Osteocyte (in vitro differentiated cells): ENCODE measurements around the gene SLFN12L. TPM values are rescaled to one million over a fixed set of nuclear protein-coding genes. Genes with fewer than 3 reads are reported as not detected.

Experiments used
- DNase-seq: peaks from one replicate; pipeline ENCODE4 v3.0.0; 2021; ENCODE audit warnings: mixed read lengths; ENCODE audit not compliant: unreplicated experiment; ENCODE audit errors: extremely low spot score
- H3K27ac Mint-ChIP-seq: one replicate; pipeline ENCODE4 v1.8.0; 2021; ENCODE audit warnings: mild to moderate bottlenecking, mixed read lengths; ENCODE audit not compliant: unreplicated experiment
- H3K27me3 Mint-ChIP-seq: one replicate; pipeline ENCODE4 v1.8.0; 2021; ENCODE audit warnings: mixed read lengths; ENCODE audit not compliant: unreplicated experiment
- H3K36me3 Mint-ChIP-seq: one replicate; pipeline ENCODE4 v1.8.0; 2021; ENCODE audit warnings: mixed read lengths; ENCODE audit not compliant: unreplicated experiment
- H3K4me1 Mint-ChIP-seq: one replicate; pipeline ENCODE4 v1.8.0; 2021; ENCODE audit warnings: mixed read lengths; ENCODE audit not compliant: unreplicated experiment
- H3K4me3 Mint-ChIP-seq: one replicate; pipeline ENCODE4 v1.8.0; 2021; ENCODE audit warnings: mild to moderate bottlenecking, moderate library complexity, mixed read lengths; ENCODE audit not compliant: unreplicated experiment
- H3K9me3 Mint-ChIP-seq: one replicate; pipeline ENCODE4 v1.8.0; 2021; ENCODE audit warnings: mixed read lengths; ENCODE audit not compliant: unreplicated experiment
- long read RNA-seq: library from polyadenylated mRNA; unstranded; transcript quantifications from one replicate; pipeline ENCODE4 v2.0.0, GENCODE V29; 2021
- total RNA-seq: library from RNA; stranded (reverse); gene quantifications from 2 replicates; pipeline ENCODE4 v1.2.1, GENCODE V29; 2021
- TF ChIP-seq, protein P1 (sequence below): fragments of 200-600 bp; sonication (generic); IDR thresholded peaks from 2 replicates; pipeline ENCODE4 v1.5.0; 2021; ENCODE audit warnings: antibody characterized with exemption, mild to moderate bottlenecking, moderate library complexity

Gene SLFN12L
- not detected in 2 replicates for total RNA-seq
- long read RNA-seq: 0 reads

DNA sequence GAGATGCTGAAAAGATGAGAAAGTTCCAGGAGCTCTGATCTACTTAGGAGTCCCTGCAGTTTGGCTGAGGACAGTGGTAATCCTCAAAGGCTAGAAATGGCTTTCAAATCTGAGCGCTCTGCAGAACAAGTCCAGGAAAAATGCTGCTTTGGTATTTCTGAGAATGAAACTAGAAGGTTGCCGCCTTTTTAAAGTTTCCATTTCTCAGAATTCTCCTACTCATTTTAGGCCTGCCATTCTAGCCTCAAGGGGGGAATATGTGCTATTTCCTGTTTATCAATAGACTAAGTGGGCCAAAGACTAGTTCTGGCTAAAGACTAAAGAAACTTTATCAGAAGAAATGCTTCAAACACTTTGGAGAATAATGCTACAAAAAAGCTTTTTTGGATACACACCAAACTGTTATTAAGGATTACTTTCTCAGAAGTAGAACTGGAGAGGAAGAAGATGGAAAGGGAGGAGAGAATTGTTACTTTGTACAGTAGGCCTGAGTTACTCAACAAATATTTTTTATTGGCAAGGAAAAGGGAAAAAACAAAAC is at the start of gene SLFN12L:
SLFN12L (minus strand) TSS at position 78 of the 541 bp plus-strand sequence. CDS start 15,314 bp downstream, outside the sequence.
- no peaks in the 10 kb centered on the region for H3K36me3 Mint-ChIP-seq
- TF ChIP-seq, protein P1, sequence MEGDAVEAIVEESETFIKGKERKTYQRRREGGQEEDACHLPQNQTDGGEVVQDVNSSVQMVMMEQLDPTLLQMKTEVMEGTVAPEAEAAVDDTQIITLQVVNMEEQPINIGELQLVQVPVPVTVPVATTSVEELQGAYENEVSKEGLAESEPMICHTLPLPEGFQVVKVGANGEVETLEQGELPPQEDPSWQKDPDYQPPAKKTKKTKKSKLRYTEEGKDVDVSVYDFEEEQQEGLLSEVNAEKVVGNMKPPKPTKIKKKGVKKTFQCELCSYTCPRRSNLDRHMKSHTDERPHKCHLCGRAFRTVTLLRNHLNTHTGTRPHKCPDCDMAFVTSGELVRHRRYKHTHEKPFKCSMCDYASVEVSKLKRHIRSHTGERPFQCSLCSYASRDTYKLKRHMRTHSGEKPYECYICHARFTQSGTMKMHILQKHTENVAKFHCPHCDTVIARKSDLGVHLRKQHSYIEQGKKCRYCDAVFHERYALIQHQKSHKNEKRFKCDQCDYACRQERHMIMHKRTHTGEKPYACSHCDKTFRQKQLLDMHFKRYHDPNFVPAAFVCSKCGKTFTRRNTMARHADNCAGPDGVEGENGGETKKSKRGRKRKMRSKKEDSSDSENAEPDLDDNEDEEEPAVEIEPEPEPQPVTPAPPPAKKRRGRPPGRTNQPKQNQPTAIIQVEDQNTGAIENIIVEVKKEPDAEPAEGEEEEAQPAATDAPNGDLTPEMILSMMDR: no peak

DNA sequence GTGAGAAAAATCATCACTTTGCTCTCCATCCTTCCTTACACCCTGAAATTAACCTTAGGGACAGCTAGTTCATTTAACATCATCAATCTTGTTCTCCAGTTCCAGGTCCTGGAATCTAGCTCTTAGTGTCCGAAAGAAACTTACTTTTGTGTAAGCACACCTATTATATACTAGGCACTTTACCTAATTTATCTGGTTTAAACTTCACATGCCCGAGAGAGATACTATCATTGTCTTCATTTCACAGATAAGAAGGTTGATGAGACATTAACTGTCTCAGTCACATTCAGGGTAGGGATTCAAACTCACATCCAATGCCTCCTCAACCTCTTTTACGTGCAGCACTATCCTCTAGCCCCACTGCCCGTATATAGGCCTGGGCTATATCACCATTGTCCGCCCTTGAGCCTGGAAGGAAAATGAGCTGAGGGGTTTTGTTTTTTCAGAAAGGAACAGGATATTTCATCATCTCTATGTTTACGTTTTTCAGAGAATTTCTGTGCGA is 49.1 kb upstream of the SLFN12L start:
- H3K4me3 Mint-ChIP-seq: peak overlapping the region; percentile 97
- H3K9me3 Mint-ChIP-seq: no peaks in the 10 kb centered on the region
- H3K4me1 Mint-ChIP-seq: peaks cover 35% of the 10 kb centered on the region
- DNase-seq: no peak
- TF ChIP-seq, protein P1: no peak
- H3K36me3 Mint-ChIP-seq: no peaks in the 10 kb centered on the region
- H3K27ac Mint-ChIP-seq: peak overlapping the region; percentile 99
- H3K27me3 Mint-ChIP-seq: peaks cover 16% of the 10 kb centered on the region

More for the DNA sequence above, at the start of gene SLFN12L:
- DNase-seq: no peak
- Mint-ChIP-seq H3K27ac (no peak within 1 kb of the TSS), H3K4me3 (no peak within 1 kb of the TSS), H3K27me3 (peaks cover 7% of the 10 kb centered on the region), H3K9me3 (no peaks in the 10 kb centered on the region), H3K4me1 (peaks cover 16% of the 10 kb centered on the region)

DNA sequence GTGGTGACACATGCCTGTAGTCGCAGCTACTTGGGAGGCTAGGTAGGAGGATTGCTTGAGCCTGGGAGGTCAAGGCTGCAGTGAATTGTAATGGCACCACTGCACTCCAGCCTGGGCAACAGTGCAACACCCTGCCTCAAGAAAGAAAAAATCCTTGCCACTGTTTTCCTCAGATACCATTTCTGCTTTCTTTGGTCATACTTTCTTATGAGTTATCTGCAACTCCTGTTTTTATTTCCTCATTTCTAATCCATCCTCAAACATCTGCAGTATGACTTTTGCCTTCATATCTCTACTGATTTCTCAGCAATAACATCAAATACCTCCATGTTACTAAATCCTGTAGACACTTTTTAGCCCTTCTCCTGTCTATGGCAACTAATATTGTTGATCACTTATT is 46.6 kb upstream of the SLFN12L start:
- Mint-ChIP-seq H3K4me3 (no peak overlapping the region), H3K9me3 (no peaks in the 10 kb centered on the region), H3K36me3 (no peaks in the 10 kb centered on the region), H3K4me1 (peaks cover 27% of the 10 kb centered on the region), H3K27me3 (peaks cover 16% of the 10 kb centered on the region), H3K27ac (no peak overlapping the region)
- DNase-seq: no peak
- TF ChIP-seq, protein P1: no peak

DNA sequence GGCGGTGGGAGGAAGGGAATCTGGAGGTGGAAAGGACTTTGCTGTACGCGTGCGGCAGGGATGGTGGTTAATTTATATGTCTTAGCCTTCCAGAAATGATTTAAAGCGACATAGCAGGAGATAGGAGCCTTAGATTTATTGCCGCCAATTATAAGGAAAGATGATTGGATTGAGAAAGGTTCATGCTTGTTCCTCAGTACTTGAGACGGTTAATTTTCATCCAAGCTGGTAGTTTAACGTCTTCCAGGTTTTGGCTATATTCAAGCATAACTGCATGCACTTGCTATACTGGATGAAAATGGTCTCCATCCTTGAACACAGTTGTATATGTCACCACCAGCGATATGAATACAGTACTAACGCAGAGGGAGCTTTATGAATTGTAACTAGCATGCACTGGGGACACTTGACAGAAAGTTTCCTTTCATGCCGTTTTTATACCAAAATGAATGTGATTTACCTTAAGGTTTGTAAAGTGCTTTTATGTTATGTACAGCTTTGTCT is 41.5 kb upstream of the SLFN12L start:
- DNase-seq: no peak
- Mint-ChIP-seq H3K27ac (peak overlapping the region; percentile 99), H3K9me3 (no peaks in the 10 kb centered on the region), H3K4me1 (peaks cover 25% of the 10 kb centered on the region), H3K4me3 (peak overlapping the region; percentile 95), H3K36me3 (peaks cover 5% of the 10 kb centered on the region), H3K27me3 (peaks cover 7% of the 10 kb centered on the region)
- TF ChIP-seq, protein P1: no peak

DNA sequence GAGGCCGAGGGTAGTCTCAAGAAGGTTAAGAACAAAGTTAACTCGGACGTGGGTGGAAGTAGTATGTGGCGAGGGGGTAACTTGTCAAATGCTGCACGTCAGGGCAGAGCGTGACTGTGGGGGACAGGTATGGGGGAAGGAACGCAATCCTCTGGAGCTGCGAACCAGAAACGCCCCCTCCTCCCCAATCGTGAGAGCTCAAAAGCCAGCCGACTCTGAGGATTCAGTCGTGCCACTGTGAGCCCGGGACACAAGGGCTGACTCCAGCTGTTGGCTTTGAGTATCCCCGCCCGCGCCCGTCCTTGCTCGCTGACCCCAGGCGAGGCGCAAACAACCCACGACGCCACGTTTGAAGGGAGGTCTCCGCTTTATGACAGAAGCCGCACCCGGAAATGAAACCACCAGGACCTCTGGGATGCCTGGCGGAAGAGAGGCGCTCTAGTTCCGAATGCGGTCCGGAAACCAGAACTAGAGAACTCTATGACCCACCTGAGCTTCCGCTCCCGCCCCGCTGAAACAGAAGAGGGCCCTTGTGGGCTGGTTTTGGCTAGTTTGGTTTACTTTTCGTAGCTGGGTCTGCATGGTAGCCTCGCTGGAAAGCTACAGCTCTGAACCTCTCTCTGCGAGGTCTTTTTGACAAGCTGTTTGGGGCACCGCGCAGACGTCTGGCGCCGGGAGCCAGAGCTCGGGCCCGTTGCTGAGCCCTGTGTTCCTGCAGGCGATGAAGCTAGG is 40.9 kb upstream of the SLFN12L start, which contains the start of gene PEX12:
PEX12 (minus strand) TSS at position 375 of the 732 bp plus-strand sequence. CDS start 550 bp downstream, outside the sequence.
- no peaks in the 10 kb centered on the region for H3K9me3 Mint-ChIP-seq
- peaks cover 3% of the 10 kb centered on the region for H3K27me3 Mint-ChIP-seq
- H3K27ac Mint-ChIP-seq: peak within 1 kb of the TSS; percentile 99
- DNase-seq: peak; percentile 91
- H3K36me3 Mint-ChIP-seq: peaks cover 5% of the 10 kb centered on the region
- peaks cover 25% of the 10 kb centered on the region for H3K4me1 Mint-ChIP-seq
- H3K4me3 Mint-ChIP-seq: peak within 1 kb of the TSS; percentile 95
- TF ChIP-seq, protein P1: no peak
